LNCAP (cell line): Measurements from ENCODE around the gene TBX4.

Experiments used
- CTCF ChIP-seq: fragments of 450-650 bp; IDR thresholded peaks from 2 replicates; pipeline ENCODE4 v1.5.1; 2017; ENCODE audit warnings: mild to moderate bottlenecking

TBX4 gene

DNA sequence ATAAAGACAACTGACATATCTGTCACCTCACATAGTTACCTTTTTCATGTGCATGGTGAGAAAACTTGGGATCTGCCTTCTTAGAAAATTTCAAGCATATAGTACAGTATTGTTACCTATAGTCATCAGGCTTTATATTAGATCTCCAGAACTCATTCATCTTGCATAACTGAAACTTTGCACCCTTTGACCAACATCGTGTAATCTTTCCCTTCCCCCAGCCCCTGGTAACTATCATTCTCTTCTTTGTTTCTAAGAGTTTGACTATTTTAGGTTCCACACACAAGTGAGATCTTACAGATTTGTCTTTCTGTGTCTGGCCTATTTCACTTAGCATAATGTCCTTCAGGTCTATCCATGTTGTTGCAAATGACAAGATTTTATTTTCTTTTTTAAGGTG is 22.9 kb upstream of the TBX4 start:
- TF ChIP-seq CTCF, result no peak

DNA sequence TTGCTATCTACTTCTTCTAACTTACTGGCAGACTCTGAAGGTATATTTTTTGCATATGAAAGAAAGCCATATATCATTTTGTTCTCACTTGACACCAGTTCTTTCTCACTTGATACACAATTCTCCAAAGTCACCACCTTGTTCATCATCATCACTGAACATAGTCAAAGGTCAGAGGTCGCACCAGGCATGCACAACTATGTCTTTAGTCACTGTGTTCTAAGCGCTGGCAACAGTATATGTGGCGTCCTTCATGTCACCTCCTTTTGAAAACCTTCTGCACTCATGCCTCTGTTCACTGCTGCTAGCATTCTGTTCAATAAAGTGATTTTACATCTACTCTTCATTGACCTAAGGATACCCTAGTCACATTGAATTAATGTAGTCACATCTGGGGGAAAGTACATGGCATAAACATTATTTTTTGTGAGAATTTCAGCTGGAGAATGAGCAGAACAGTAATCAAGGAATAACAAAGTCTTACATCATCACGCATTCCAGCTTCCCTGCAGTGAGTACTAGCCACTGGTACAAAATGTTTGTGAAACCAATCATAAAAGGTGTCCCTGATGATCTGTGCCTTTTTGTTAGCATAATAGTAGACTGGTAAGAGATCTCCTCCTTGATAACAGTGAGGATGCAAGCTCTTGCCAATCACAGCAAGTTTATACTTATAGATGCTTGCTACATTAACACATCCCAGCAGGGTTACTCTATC is 20.5 kb upstream of the TBX4 start:
- no peak for TF ChIP-seq CTCF

- no peak for TF ChIP-seq CTCF
Measured at GRCh38 chr17:61436273-61436672, 15.9 kb upstream of the TBX4 start.

- no peak for TF ChIP-seq CTCF
Measured at GRCh38 chr17:61436995-61437704, 15.1 kb upstream of the TBX4 start.

- no peak for TF ChIP-seq CTCF
Measured at GRCh38 chr17:61440697-61441096, 11.5 kb upstream of the TBX4 start.

DNA sequence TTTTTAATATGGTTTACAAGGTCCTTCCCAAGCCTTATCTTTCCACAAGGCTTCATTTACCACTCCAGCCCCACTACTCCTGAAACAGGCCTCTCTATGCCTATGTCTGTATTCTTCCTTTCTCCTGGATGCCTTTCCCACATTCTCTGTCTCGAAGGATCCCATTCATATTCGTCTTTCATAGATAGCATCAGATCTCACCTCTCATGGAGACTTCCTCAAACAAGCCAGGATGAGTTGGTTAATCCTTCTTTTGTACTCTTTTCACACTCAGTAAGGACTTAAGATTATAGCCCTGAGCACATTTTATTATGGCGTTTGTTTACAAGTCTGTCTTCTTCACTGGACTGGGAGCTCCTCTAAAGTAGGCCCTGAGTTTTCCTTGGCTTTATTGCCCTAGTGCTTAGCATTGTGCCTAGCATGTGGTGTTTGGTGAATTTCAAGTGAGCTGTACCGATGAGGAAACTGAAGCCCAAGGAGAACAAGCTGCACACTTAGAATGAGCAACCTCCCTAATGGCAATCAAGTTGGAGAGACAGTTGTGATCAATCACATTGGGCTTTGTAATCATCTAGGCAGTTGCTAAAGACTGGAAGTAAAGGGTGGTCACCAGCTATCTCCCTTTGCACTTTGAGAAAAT is 10.0 kb upstream of the TBX4 start:
- TF ChIP-seq CTCF, result no peak

GRCh38 chr17:61442878-61443474 is 9.2 kb upstream of the TBX4 start:
- TF ChIP-seq CTCF, result no peak
